HepG2 (cell line): Measurements from ENCODE around the gene DLX4. TPM values are rescaled to one million over a fixed set of nuclear protein-coding genes. Genes with fewer than 3 reads are reported as not detected.

Experiments
- ATAC-seq: fragments of 200-7000 bp; cut with Tn5 transposase; 3 replicates; pipeline ENCODE4 v1.9.1; 2020; ENCODE audit warnings: mild to moderate bottlenecking, moderate library complexity
- BruUV-seq: library from RNA; stranded (reverse); fragments of 400-500 nt; replicated peaks from 2 replicates; lab custom pipeline; 2021; lab: Mats Ljungman, UMichigan
- CTCF ChIA-PET: fragments of 300-600 bp; formaldehyde crosslinking; extraction: SDS; loops from one replicate; lab custom pipeline; 2021; ENCODE audit warnings: low total read pairs, inconsistent platforms, low intra/inter-chr PET ratio; lab: Yijun Ruan, JAX
- POLR2A ChIA-PET: fragments of 350-600 bp; sonication (Branson Sonifier 250); formaldehyde crosslinking; loops from one replicate; lab custom pipeline; 2020; ENCODE audit warnings: antibody characterized with exemption, inconsistent platforms; lab: Yijun Ruan, JAX
- DNase-seq: peaks from one replicate; pipeline ENCODE4 v3.0.0-alpha.2; 2015; ENCODE audit warnings: low spot score
- FAIRE-seq: peaks from 3 replicates; lab custom pipeline; 2011; peaks lifted over from hg19 to GRCh38; lab: Jason Lieb, UNC
- H2AFZ ChIP-seq: one replicate; pipeline ENCODE4 v1.6.1; 2011; ENCODE audit warnings: low read length, inconsistent platforms
- H3K27ac ChIP-seq: fragments of 300-600 bp; 3 replicates; pipeline ENCODE4 v1.8.0; 2011; ENCODE audit warnings: mixed run types, mild to moderate bottlenecking, mixed read lengths, low read length, inconsistent platforms; ENCODE audit not compliant: insufficient read depth; ENCODE audit errors: extremely low read length
- H3K27me3 ChIP-seq, 2 experiments: fragments of 200-600 bp in 1 of 2; 2 replicates in 1 of 2; 3 replicates in 1 of 2; pipeline versions ENCODE4 v1.6.0 to v1.8.0; 2011; ENCODE audit warnings: low read length in 2 of 2, mild to moderate bottlenecking in 2 of 2, moderate library complexity in 2 of 2, inconsistent platforms in 1 of 2; ENCODE audit not compliant: insufficient read depth in 2 of 2, control insufficient read depth in 1 of 2
- H3K36me3 ChIP-seq, 2 experiments: fragments of 200-600 bp in 1 of 2; replicated peaks in 1 of 2; 2 replicates in 1 of 2; 3 replicates in 1 of 2; pipeline versions ENCODE4 v1.5.1 to v1.8.0; 2011; ENCODE audit warnings: low read length in 2 of 2, inconsistent platforms in 1 of 2; ENCODE audit not compliant: insufficient read depth in 2 of 2, control insufficient read depth in 1 of 2
- H3K4me1 ChIP-seq: 2 replicates; pipeline ENCODE4 v1.5.1; 2012; ENCODE audit warnings: low read length, inconsistent platforms; ENCODE audit not compliant: insufficient read depth
- H3K4me2 ChIP-seq: 2 replicates; pipeline ENCODE4 v1.6.0; 2011; ENCODE audit warnings: low read depth, low read length, inconsistent platforms
- H3K4me3 ChIP-seq, 3 experiments: fragments of 200-600 bp in 1 of 3; sonication (generic), shearing (Covaris generic) in 1 of 3; replicated peaks in 1 of 3; 2 replicates each; pipeline ENCODE4 v1.5.1; 2011 to 2016; ENCODE audit warnings: low read length in 3 of 3, inconsistent platforms in 2 of 3, low read depth in 2 of 3, mild to moderate bottlenecking in 2 of 3, control low read depth in 1 of 3, mixed read lengths in 1 of 3; ENCODE audit not compliant: insufficient read depth in 1 of 3
- H3K79me2 ChIP-seq: one replicate; pipeline ENCODE4 v1.6.1; 2011; ENCODE audit warnings: low read length, inconsistent platforms; ENCODE audit not compliant: insufficient read depth
- H3K9ac ChIP-seq: 2 replicates; pipeline ENCODE4 v1.6.0; 2011; ENCODE audit warnings: mild to moderate bottlenecking, low read depth, low read length, inconsistent platforms; ENCODE audit not compliant: insufficient read depth
- H3K9me3 ChIP-seq: 2 replicates; pipeline ENCODE4 v1.5.1; 2012; ENCODE audit warnings: mild to moderate bottlenecking, low read length
- H4K20me1 ChIP-seq: 2 replicates; pipeline ENCODE4 v1.6.0; 2011; ENCODE audit warnings: inconsistent platforms, mild to moderate bottlenecking, low read length, moderate library complexity; ENCODE audit not compliant: insufficient read depth
- EP300 ChIP-seq, 3 experiments: sonication (generic) in 1 of 3; formaldehyde crosslinking in 1 of 3; IDR thresholded peaks; 2 replicates each; pipeline versions ENCODE4 v1.5.1 to v1.6.1; 2011 to 2020; ENCODE audit warnings: low read depth in 2 of 3, low read length in 2 of 3, borderline replicate concordance in 1 of 3, improper control_type of control experiment in 1 of 3, mild to moderate bottlenecking in 1 of 3, missing genetic modification reagents in 1 of 3, moderate library complexity in 1 of 3
- FOSL2 ChIP-seq: sonication (generic); formaldehyde crosslinking; IDR thresholded peaks from 2 replicates; pipeline ENCODE4 v1.4.0; 2020; ENCODE audit warnings: missing genetic modification reagents
- NFE2 ChIP-seq: sonication (generic); formaldehyde crosslinking; IDR thresholded peaks from 2 replicates; pipeline ENCODE4 v1.4.0; 2020; ENCODE audit warnings: missing genetic modification reagents
- RARA ChIP-seq: IDR thresholded peaks from 2 replicates; pipeline ENCODE4 v1.6.1; 2016; ENCODE audit warnings: missing genetic modification reagents, missing compliant biosample characterization
- TCF7 ChIP-seq: sonication (generic); IDR thresholded peaks from 2 replicates; pipeline ENCODE4 v1.6.1; 2016; ENCODE audit warnings: antibody characterized with exemption, low read depth
- ZFP91 ChIP-seq: sonication (generic); formaldehyde crosslinking; IDR thresholded peaks from 2 replicates; pipeline ENCODE4 v1.9.0; 2022; ENCODE audit warnings: missing genetic modification reagents, mild to moderate bottlenecking, borderline replicate concordance
- ZNF124 ChIP-seq: sonication (generic); formaldehyde crosslinking; IDR thresholded peaks from 2 replicates; pipeline ENCODE4 v1.4.0; 2020; ENCODE audit warnings: missing genetic modification reagents
- ZNF205 ChIP-seq: IDR thresholded peaks from 2 replicates; pipeline ENCODE4 v1.6.1; 2018; ENCODE audit warnings: missing biosample characterization, missing genetic modification reagents
- WGBS: methylation state at CpG from one replicate; pipeline ENCODE4 v1.1.6; 2017; ENCODE audit warnings: low lambda C conversion rate; 5-methylcytosine and 5-hydroxymethylcytosine counted together
- in situ Hi-C: cut with HindIII; loops from 2 replicates; pipeline ENCODE4 v1.10.0; 2017; ENCODE audit warnings: low pct_unique_long_range_greater_than_20kb; ENCODE audit not compliant: extremely low pct_ligation_motif_present
- intact Hi-C: fragments of 100-400 bp; cut with micrococcal nuclease; formaldehyde crosslinking; loops from one replicate; pipeline ENCODE4 v1.10.0; 2022; ENCODE audit not compliant: unreplicated experiment
- polyA plus RNA-seq, 8 experiments: library from polyadenylated mRNA; depleted of rRNA in 3 of 8; stranded (reverse) in 7 of 8; unstranded in 1 of 8; fragments of >200 nt; fragmentation: Illumina TruSeq in 4 of 8; extraction: Trizol in 4 of 8; gene quantifications; 2 replicates each; pipeline versions ENCODE4 v1.2.1 to v1.2.3, GENCODE V29; 2011 to 2016; ENCODE audit warnings: low read depth in 4 of 8, missing spikeins in 1 of 8, mixed read lengths in 1 of 8; ENCODE audit not compliant: insufficient read depth in 1 of 8
- total RNA-seq, 5 experiments: library from RNA; depleted of rRNA; stranded (reverse); fragments of >200 nt; fragmentation: Illumina TruSeq; extraction: Trizol; gene quantifications; 2 replicates each; pipeline ENCODE4 v1.2.3, GENCODE V29; 2016; ENCODE audit warnings: low read depth in 1 of 5
- TF ChIP-seq, protein P1 (sequence below): sonication (generic); formaldehyde crosslinking; IDR thresholded peaks from 2 replicates; pipeline ENCODE4 v1.4.0; 2020; ENCODE audit warnings: missing genetic modification reagents

The DLX4 gene
- total and polyA plus RNA-seq, 2 of the 13 experiments (the other 11 are each of a cell fraction or from before 2014, with no cell fraction given) = 0.55 to 2.3 TPM

DNA sequence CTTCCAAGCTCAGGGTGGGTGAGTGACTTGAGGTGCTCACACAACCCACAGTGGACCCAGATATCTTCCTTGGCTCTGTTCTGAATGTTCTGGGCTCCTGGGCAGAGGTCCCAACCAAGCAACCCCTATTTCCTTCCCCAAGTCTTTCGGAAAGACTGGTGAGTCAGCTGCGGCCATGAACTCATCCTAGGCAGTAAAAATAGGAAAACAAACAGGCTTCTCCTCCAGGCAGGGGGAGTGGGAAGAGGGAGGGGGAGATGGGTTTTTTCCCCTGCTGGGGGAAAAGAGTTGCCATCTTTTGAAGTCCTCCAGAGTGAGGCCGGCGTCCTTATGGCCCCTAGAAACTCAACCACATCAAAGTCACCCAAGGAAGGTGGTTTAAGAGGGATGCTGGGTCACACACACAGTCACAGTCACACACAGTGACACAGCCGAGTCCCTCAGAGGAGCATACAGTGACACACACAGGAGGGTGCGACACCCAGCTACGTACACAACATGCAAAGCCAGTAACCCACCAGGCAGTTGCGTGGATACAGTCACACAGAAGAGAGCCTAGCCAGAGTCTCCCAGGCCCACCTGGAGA is 16.0 kb upstream of the DLX4 start:
- intact Hi-C loops = loop anchor here (1.0 to 5.0 kb wide), 2 partner anchors 44 to 73 kb away; partner anchors contain the start of gene DLX3
- no peak overlapping the region for H3K4me2 ChIP-seq
- 6% methylated on average over 6 of the region's 8 CpGs for WGBS
- FAIRE-seq = no peak
- no peak overlapping the region for H3K27ac ChIP-seq
- peaks cover 5 to 50% of the 10 kb centered on the region in 2 experiments; a peak in 4 of 5 replicates for H3K27me3 ChIP-seq
- TF ChIP-seq, protein P1, sequence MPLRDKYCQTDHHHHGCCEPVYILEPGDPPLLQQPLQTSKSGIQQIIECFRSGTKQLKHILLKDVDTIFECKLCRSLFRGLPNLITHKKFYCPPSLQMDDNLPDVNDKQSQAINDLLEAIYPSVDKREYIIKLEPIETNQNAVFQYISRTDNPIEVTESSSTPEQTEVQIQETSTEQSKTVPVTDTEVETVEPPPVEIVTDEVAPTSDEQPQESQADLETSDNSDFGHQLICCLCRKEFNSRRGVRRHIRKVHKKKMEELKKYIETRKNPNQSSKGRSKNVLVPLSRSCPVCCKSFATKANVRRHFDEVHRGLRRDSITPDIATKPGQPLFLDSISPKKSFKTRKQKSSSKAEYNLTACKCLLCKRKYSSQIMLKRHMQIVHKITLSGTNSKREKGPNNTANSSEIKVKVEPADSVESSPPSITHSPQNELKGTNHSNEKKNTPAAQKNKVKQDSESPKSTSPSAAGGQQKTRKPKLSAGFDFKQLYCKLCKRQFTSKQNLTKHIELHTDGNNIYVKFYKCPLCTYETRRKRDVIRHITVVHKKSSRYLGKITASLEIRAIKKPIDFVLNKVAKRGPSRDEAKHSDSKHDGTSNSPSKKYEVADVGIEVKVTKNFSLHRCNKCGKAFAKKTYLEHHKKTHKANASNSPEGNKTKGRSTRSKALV = no peak
- TF ChIP-seq ZFP91 = 0 out of 2 replicates have a peak, but pooled peaks have one; percentile 18
- no peak for TF ChIP-seq NFE2 (CRISPR knock-in tag)
- TF ChIP-seq ZNF205 (CRISPR knock-in tag) = no peak
- TF ChIP-seq ZNF124 = no peak
- TF ChIP-seq RARA (CRISPR knock-in tag) = 0 out of 2 replicates have a peak, but pooled peaks have one; percentile 8
- peak; percentile 12; the same call in 1 of the 2 replicates for TF ChIP-seq TCF7
- TF ChIP-seq EP300 (IDR thresholded peaks at IDR 0.05; ENCODE audit: low read depth in 2 of 2, low read length in 2 of 2) = peak in 1 of 2 experiments; percentile 27; a peak in 1 of 4 replicates
- TF ChIP-seq EP300 (CRISPR knock-in tag; IDR thresholded peaks at IDR 0.05; ENCODE audit: borderline replicate concordance) = no peak
- TF ChIP-seq FOSL2 (CRISPR knock-in tag) = 0 out of 2 replicates have a peak, but pooled peaks have one; percentile 31
- TF ChIP-seq, all 625 proteins: peak for 5
- H3K79me2 ChIP-seq = no peaks in the 10 kb centered on the region
- H3K4me3 ChIP-seq = no peak overlapping the region
- H3K9me3 ChIP-seq = no peaks in the 10 kb centered on the region
- in situ Hi-C loops = loop anchor here (5.0 kb wide), 1 partner anchor 39 kb away; no protein-coding TSS in a partner anchor
- ChIA-PET POLR2A (no interaction called here), CTCF (interaction anchor here (1.1 to 3.6 kb wide), 4 partner anchors 44 to 92 kb away, joined by 3 to 27 read pairs (median 6); no protein-coding TSS in a partner anchor)
- peak; percentile 46 for DNase-seq
- no peaks in the 10 kb centered on the region for H3K36me3 ChIP-seq
- no peaks in the 10 kb centered on the region for H4K20me1 ChIP-seq
- H3K4me1 ChIP-seq = peaks cover 18% of the 10 kb centered on the region
- no peak overlapping the region for H3K9ac ChIP-seq
- BruUV-seq = no TSS peak
- no peak; the same call in 2 of the 3 replicates for ATAC-seq
- no peak overlapping the region for H2AFZ ChIP-seq
